ENCODE measurements around the gene LCTL. TPM values are rescaled to one million over a fixed set of nuclear protein-coding genes. Genes with fewer than 3 reads are reported as not detected.

Gene LCTL
- total RNA-seq, 1 donor from 2014 or later, result 0.50 TPM

DNA sequence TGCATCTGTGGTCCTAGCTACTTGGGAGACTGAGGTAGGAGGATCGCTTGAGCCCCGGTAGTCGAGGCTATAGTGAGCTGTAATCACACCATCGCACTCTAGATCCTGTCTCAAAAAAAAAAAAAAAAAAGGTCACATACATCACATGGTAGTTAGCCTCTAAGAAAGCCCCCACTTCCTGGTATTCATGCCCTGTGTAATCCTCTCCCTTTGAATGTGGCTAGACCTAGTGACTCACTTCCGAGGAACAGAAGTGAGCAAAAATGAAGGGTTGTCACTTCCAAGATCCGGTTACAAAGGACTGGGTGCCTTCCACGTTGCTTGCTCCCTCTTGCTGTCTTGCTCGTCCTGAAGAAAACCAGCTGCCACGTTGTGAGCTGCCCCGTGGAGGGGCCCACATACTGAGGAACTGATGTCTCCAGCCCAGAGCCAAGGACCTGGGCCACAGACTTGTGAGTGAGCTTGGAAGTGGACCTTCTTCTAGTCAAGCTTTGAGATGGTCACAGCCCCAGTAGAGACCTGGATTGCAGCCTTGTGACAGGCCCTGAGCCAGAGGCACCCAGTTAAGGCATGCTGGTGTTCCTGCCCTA is 12.6 kb upstream of the LCTL start:
- Mint-ChIP-seq H3K9me3 (ENCODE audit: low read depth) (no peaks in the 10 kb centered on the region), H3K4me1 (ENCODE audit: low read depth) (peaks cover 21% of the 10 kb centered on the region), H3K36me3 (ENCODE audit: low read depth) (no peaks in the 10 kb centered on the region), H3K27ac (ENCODE audit: unreplicated experiment) (no peak overlapping the region), H3K27me3 (ENCODE audit: low read depth) (no peaks in the 10 kb centered on the region), H3K4me3 (ENCODE audit: unreplicated experiment) (no peak overlapping the region)
- DNase-seq (ENCODE audit: low spot score), result no peak
- TF ChIP-seq, protein P1, sequence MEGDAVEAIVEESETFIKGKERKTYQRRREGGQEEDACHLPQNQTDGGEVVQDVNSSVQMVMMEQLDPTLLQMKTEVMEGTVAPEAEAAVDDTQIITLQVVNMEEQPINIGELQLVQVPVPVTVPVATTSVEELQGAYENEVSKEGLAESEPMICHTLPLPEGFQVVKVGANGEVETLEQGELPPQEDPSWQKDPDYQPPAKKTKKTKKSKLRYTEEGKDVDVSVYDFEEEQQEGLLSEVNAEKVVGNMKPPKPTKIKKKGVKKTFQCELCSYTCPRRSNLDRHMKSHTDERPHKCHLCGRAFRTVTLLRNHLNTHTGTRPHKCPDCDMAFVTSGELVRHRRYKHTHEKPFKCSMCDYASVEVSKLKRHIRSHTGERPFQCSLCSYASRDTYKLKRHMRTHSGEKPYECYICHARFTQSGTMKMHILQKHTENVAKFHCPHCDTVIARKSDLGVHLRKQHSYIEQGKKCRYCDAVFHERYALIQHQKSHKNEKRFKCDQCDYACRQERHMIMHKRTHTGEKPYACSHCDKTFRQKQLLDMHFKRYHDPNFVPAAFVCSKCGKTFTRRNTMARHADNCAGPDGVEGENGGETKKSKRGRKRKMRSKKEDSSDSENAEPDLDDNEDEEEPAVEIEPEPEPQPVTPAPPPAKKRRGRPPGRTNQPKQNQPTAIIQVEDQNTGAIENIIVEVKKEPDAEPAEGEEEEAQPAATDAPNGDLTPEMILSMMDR (IDR thresholded peaks at IDR 0.05), result no peak

DNA sequence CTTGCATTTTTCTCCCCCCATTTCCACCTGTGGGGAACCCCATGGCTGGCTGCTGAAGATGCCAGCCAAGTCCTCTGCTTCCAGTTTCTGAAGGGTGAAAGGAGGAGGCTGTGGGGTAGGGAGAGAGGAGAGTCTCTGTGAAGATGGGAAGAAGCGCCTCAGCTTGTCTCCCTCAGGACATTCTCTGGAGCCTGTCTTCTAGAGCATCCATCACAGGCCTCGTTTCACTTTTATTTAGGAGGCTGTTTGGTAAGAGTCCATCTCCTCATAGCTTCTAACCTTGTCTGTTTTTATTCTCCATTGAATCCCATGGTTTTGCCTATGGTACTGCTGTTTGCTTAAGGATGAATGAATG is 8.8 kb upstream of the LCTL start:
- TF ChIP-seq, protein P1 (IDR thresholded peaks at IDR 0.05), result no peak
- Mint-ChIP-seq H3K9me3 (ENCODE audit: low read depth) (no peaks in the 10 kb centered on the region), H3K27ac (ENCODE audit: unreplicated experiment) (no peak overlapping the region), H3K36me3 (ENCODE audit: low read depth) (no peaks in the 10 kb centered on the region), H3K4me1 (ENCODE audit: low read depth) (peaks cover 13% of the 10 kb centered on the region), H3K27me3 (ENCODE audit: low read depth) (no peaks in the 10 kb centered on the region), H3K4me3 (ENCODE audit: unreplicated experiment) (no peak overlapping the region)
- DNase-seq (ENCODE audit: low spot score), result no peak

DNA sequence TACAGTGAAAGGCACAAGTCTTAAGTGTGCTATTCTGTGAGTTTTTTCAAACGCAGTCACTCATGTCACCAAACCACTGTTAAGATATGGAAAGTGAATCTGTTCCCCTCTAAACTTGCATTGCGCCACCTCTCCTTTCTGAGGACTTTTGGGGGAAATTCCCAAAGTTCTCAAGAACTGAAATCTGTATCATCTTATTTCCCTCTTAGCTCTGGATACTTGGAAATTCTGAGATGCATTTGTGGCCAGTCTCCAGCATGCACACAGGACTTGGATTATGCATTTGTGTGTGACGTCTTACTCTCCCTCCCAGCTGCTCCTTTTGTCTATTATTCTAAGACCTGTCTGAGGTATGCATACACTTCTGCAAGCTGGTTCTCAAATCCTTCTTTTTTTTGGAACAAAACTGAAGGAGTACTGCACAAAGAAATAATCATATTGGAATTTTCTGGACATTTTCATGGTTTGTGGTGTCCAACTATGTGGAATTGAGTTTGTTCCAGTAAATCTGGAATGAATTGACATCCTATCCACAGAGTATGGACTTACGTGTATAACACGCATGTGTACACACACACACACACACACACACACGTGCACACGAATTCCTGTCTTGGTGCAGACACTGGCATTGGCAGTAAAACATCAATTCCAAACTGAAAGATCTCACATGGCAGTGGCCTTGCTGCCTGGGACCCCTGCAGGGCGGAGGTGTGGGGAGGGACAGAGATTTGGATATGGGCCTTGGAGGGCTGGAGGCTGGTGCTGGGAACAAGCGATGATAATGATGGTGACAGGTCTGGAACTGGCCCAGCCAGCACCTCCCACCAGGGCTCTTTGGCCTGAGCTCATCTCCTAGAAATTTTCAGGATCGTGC is 8.2 kb upstream of the LCTL start:
- Mint-ChIP-seq H3K4me1 (ENCODE audit: low read depth) (peaks cover 13% of the 10 kb centered on the region), H3K27ac (ENCODE audit: unreplicated experiment) (no peak overlapping the region), H3K27me3 (ENCODE audit: low read depth) (no peaks in the 10 kb centered on the region), H3K36me3 (ENCODE audit: low read depth) (no peaks in the 10 kb centered on the region), H3K4me3 (ENCODE audit: unreplicated experiment) (no peak overlapping the region), H3K9me3 (ENCODE audit: low read depth) (no peaks in the 10 kb centered on the region)
- peak; percentile 32 for DNase-seq (ENCODE audit: low spot score)
- TF ChIP-seq, protein P1 (IDR thresholded peaks at IDR 0.05), result no peak

DNA sequence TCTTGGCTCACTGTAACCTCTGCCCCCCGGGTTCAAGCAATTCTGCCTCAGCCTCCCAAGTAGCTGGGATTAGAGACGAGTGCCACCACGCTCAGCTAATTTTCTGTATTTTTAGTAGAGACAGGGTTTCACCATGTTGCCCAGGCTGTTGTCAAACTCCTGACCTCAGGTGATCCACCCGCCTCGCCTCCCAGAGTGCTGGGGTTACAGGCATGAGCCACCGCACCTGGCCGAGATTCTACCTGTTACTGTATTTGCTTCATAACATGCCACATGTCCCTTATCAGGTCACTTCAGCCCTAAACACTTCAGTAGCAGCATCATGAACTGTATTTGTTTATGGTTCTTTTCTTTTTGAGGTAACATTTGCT is 7.5 kb upstream of the LCTL start:
- peak; percentile 25 for DNase-seq (ENCODE audit: low spot score)
- no peaks in the 10 kb centered on the region for H3K36me3 Mint-ChIP-seq (ENCODE audit: low read depth)
- TF ChIP-seq, protein P1 (IDR thresholded peaks at IDR 0.05), result no peak
- H3K4me1 Mint-ChIP-seq (ENCODE audit: low read depth), result peaks cover 13% of the 10 kb centered on the region
- H3K9me3 Mint-ChIP-seq (ENCODE audit: low read depth), result no peaks in the 10 kb centered on the region
- no peaks in the 10 kb centered on the region for H3K27me3 Mint-ChIP-seq (ENCODE audit: low read depth)
- no peak overlapping the region for H3K4me3 Mint-ChIP-seq (ENCODE audit: unreplicated experiment)
- H3K27ac Mint-ChIP-seq (ENCODE audit: unreplicated experiment), result no peak overlapping the region

DNA sequence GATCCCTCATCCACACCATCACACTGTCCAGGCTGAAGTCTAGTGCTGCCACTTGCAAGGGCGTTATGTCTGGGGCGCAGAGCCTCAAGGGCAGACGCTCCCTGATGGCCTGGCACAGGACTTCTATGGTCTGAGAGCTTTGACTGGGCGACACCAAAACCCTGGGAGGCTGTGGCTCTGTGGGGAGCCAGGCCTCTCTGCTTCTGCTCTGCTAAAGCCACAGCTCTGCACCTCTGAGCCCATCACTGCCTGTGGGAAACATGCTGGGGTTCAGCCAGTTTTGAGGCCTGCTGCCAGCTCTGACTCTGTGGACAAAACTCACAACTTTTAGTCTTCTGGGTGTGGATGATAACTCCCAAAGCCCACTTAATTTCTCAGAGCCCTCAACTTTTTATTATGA is 6.3 kb upstream of the LCTL start:
- Mint-ChIP-seq H3K27ac (ENCODE audit: unreplicated experiment) (no peak overlapping the region), H3K36me3 (ENCODE audit: low read depth) (no peaks in the 10 kb centered on the region), H3K9me3 (ENCODE audit: low read depth) (no peaks in the 10 kb centered on the region), H3K27me3 (ENCODE audit: low read depth) (no peaks in the 10 kb centered on the region), H3K4me3 (ENCODE audit: unreplicated experiment) (no peak overlapping the region), H3K4me1 (ENCODE audit: low read depth) (peaks cover 14% of the 10 kb centered on the region)
- no peak for DNase-seq (ENCODE audit: low spot score)
- TF ChIP-seq, protein P1 (IDR thresholded peaks at IDR 0.05), result no peak

All from chondrocyte (in vitro differentiated cells).